AML-193 (cell line): ENCODE results near the gene SHF.
"Not testable (repeated sequence)": the region's sequence is repeated elsewhere in the genome, so short reads cannot be mapped to it uniquely, and the experiment has no call there.

Source experiments
- DNase-seq, 2 experiments: peaks; one replicate each; lab custom pipeline; 2025; lab: John Stamatoyannopoulos, UW

The SHF gene

DNA sequence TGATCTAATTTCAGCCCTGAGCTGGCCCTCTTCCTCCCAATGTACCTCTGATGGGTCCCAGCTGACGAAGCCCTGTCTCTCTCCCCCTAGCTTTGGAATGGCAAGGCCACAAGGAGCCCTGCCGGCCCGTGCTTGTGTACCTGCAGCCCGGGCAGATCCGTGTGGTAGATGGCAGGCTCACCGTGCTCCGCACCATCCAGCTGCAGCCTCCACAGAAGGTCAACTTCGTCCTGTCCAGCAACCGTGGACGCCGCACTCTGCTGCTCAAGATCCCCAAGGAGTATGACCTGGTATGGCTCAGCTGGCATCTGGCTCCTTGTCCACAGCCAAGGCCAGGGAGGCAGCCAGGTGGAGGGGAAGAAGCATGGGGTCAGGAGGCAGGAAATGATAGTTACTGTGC lies 43.8 kb downstream of the SHF start:
- DNase-seq = no peak

- no peak for DNase-seq
Observed at GRCh38 chr15:45143056-45143455, 44.7 kb downstream of the SHF start.

- no peak for DNase-seq
Observed at GRCh38 chr15:45141386-45141785, 46.4 kb downstream of the SHF start.

DNA sequence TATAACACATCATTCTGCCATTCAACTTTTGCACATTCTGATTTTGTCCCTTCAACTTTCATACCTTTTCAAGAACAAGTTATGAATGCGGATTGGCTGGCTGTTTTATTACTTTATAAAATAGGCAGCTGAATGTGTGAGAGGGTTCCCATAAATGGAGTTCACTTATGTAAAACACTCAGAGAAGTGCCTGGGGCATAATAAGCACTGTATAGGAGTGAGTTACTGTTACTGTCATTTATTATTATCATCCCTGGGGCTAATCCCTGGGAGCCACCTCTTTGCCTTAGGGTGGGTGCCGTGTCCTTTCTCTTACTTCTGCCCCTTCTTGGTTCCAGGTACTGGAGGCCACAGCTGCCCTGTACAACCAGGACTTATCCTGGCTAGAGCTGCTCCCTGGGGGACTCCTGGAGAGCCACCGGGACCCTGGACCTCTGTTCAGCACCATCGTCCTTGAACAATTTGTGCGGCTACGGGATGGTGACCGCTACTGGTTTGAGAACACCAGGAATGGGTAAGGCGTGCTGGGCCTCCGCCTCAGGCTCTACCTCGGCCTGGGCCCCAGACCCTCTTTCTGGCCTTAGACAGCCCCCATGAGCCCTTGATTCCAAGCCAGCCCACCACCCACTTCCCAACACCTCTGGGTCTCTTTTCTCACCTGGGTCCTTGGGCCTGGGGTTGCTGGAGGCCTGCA lies 47.1 kb downstream of the SHF start:
- no peak for DNase-seq

- no peak for DNase-seq
Observed at GRCh38 chr15:45139770-45140169, 48.0 kb downstream of the SHF start.

- no peak for DNase-seq
Observed at GRCh38 chr15:45138814-45139765, 48.7 kb downstream of the SHF start.

GRCh38 chr15:45137703-45138102 lies 50.1 kb downstream of the SHF start:
- no peak for DNase-seq

- DNase-seq = no peak
Observed at GRCh38 chr15:45136378-45136764, 51.4 kb downstream of the SHF start.

DNA sequence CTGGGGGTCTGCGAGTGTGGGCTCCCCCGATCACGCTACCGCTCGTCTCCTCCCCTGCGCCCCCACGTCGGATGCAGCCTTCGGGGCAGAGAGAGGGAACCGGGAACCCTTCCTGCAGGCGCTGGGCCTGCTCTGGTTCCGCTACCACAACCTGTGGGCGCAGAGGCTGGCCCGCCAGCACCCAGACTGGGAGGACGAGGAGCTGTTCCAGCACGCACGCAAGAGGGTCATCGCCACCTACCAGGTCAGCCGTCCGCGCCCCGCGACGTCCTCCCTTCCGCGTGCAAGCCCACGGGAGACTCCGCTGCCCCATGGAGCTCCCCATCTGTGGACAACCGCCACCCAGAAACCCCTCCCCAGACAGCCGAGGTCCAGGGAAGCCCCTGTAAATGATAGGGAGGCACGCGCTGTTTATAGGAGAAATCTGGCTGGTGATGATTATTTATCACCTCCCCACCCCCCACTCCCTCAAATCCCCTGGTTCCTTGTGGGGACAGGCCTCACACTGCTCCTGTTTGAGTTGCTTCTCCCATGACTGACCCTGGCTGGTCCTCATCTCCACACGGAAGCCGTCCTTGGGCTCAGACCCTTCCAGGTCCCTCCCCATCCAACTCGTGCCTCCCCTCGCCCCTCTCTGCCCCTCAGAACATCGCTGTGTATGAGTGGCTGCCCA lies 51.9 kb downstream of the SHF start:
- not testable (repeated sequence) for DNase-seq

DNA sequence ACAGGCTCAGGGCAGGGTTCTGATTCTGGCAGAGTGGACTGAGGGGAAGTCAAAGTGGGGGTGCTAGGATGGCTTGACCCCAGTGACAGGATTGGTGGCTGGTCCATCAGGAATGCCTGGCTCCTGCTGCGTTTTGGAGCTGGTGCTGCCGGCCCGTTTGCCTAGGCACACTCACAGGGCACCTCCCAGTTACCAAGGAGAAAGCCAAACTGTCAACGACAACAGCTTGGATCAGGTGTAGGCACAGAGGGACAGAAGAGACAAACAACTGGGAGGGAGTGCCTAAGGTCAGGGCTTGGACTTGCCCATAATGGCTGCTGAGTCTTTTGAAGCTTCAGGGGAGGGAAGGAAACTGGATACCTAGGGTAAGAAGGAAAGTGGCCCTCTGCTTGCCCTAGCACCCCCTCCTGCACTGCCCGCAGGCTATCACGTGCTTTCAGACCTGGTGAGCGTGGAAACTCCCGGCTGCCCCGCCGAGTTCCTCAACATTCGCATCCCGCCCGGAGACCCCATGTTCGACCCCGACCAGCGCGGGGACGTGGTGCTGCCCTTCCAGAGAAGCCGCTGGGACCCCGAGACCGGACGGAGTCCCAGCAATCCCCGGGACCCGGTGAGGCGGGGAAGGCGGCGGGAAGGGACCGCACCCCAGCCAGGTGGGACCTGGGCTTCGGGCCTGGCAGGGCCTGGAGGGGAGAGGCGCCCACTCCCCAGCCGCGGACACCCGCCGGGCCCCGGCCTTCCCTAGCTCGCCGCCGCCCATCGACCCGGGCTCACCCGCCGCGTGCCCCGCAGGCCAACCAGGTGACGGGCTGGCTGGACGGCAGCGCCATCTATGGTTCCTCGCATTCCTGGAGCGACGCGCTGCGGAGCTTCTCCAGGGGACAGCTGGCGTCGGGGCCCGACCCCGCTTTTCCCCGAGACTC lies 52.8 kb downstream of the SHF start:
- no peak for DNase-seq

DNA sequence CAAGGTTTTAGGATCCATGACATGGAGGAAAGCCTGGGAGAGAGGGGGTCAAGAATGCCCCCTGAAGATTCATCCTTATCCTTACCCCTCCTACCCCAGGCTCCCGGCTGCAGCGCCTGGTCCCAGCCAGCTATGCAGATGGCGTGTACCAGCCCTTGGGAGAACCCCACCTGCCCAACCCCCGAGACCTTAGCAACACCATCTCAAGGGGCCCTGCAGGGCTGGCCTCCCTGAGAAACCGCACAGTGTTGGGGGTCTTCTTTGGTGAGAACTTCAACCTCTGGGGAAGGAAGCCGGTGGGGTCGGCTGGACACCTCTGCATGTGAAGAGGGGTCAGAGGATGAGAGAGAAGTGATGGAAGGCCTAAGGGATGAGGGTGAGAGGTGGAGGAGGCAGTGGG lies 53.7 kb downstream of the SHF start:
- DNase-seq = no peak

- DNase-seq = no peak
Observed at GRCh38 chr15:45133561-45133920, 54.2 kb downstream of the SHF start.

DNA sequence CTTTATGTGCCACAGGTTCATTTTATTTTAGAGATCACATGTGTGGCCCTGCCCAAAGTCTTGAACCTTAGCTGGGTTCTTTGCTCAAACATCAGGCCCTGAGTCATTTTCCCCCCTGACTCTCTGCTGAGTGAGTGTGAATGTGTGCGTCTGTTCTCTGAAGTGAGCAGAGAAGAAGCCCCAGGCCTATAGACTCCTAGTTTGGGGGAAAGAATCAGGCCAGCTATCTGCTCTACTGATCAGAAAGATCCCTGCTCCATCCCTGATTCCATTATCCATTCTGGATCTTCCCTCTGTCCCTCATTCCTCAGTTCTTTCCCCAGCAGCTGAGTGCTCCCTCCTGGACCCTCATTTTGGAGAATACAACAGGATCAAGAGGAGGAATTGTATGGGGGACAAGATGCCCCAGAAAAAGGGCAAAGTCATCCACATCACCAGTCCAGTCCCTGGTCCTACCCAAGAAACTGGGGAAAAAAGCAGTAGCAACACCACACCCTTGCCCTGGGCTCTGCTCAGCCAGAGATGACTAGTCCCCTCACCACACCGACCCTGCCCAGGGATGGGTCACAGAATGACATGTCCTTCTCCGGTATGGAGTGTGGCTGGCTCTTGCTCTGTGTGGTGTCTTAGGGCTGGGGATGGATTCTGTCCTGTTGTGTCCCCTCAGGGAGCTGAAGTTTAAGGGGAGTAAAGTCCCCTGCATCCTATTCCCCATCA lies 54.8 kb downstream of the SHF start:
- DNase-seq = no peak

GRCh38 chr15:45131510-45131909 lies 56.3 kb downstream of the SHF start:
- DNase-seq = no peak

DNA sequence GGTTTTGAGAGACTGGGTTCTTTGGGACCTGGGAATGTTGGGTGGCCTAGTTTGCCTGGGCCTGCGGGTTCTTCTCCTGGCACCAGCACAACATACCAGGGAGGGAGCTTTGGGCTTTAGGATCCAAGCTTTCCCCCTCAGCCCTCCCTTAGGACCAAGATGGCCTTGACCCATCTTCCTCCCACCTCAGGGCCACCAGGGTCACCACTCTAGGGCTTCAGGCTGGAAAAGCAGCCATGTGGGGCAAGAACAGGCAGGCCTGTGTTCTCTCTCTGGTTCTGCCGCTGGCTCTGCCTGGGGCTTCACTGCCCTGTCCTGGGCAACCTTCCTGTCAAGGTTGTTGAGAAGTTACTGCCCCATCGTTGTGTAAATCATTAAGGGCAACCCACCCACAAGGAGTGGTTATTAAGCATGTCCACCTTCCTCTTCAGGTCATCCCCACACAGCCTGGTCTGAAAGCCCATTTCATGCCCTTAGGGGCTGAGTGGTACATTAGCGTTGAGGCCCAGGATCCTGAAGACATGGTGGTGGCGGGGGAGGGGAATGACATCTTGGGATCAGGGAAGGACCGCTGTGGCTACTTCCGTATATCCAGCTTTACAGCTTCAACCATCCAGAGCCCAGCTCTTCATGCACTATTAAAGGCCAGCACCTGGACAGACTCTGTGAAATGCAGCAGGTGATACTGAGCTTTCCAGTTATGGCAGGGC lies 57.3 kb downstream of the SHF start:
- no peak for DNase-seq

DNA sequence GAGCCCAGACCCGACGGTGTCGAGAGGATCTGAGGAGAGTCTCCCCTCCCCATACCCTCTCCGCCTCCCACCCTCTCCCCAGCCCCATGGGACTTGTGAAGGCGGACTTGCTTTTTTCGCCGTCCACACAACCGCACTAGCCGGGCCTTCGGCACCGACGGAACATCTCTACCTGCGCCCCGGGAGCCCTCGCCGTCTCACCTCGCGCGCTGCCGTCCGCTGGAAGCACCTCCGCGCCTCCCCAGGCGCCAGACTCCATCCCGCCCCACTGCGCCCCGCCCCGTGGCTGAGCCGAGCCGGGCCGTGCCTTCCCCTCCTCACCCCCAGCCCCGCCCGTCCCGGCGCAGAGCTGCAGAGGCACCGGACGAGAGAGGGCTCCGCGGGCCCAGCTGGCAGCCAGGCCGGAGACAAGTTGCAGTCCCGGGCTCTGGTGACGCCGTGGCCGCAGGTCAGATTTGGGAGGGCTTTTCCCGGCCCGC lies 58.1 kb downstream of the SHF start, which contains the start of the genes DUOX1 and DUOXA1:
Gene DUOX1, plus strand, starts transcription at position 344 of the 479 bp plus-strand sequence. CDS start 1,973 bp downstream, outside the sequence.
Gene DUOXA1, minus strand, starts transcription at position 229 of the 479 bp plus-strand sequence. CDS start 6,865 bp downstream, outside the sequence.
- DNase-seq = no peak

- DNase-seq = no peak
Observed at GRCh38 chr15:45128971-45129639, 58.7 kb downstream of the SHF start.

- DNase-seq = peak; percentile 28 to 45
Observed at GRCh38 chr15:45126535-45127158, 61.1 kb downstream of the SHF start.

GRCh38 chr15:45123397-45123796 lies 64.4 kb downstream of the SHF start:
- no peak for DNase-seq
